DLD1 (cell line): ENCODE results near the gene MCM3AP.

Experiments
- in situ Hi-C: cut with HindIII; loops from 2 replicates; pipeline ENCODE4 v1.10.0; 2017; ENCODE audit warnings: low sequenced_read_pairs

The MCM3AP gene

DNA sequence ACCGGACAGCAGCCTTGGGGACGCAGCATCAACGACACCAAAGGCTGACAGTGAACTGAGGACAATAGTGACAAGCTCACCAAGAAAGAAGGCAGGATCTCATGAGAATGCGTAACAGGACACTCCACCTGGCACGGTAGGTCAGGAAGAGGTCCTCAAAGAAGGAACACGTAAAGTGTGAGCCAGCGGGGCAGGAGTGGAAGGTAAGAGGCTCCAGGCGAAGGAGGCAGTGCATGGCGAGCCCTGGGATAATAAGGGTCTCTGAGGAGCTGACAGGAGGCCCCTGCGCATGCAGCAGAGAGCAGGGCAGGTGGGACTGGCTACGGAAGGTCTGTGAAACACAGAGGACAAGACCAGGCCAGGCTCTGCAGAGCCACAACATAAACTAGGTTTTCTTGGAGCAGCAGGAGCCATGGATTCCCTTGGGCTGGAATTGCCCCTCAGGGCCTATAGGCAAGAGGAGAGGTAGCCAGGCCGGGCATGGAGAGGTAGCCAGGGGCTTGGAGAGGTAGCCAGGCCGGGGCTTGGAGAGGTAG lies 65.1 kb downstream of the MCM3AP start:
- in situ Hi-C loops, result no loop called here

- in situ Hi-C loops, result no loop called here
Measured at GRCh38 chr21:46219591-46220239, 65.7 kb downstream of the MCM3AP start.

DNA sequence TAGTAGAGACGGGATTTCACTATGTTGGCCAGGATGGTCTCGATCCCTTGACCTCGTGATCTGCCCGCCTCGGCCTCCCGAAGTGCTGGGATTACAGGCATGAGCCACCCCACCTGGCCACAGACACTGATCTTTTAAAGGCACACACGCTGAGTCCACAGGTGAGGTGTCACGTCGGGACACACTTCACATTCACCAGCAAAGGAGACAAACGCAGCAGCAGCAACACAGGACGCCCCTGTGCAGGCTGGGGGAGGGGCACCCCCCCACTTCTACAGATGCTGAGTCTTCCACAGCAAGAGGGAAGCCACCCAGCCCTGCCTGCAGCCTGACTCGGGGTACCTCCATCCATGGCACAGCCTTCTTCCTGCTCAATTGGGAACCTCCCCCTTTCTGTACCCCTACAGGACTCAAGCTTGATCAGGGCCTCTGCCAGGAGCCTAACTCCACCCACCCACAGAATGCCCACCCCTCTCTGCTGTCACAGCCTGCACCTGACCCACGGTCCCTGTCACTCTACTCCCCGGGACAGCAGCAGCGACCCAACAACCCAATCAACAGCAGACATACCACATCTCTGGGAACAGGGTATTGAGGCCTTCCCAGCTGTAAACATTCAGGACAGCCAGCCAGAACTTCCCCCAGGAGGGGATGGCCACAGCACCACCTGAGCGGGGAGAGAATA lies 66.4 kb downstream of the MCM3AP start:
- in situ Hi-C loops, result no loop called here

GRCh38 chr21:46217511-46218196 lies 67.8 kb downstream of the MCM3AP start:
- in situ Hi-C loops, result no loop called here

GRCh38 chr21:46216132-46216747 lies 69.2 kb downstream of the MCM3AP start:
- in situ Hi-C loops, result no loop called here

- in situ Hi-C loops, result no loop called here
Measured at GRCh38 chr21:46215436-46216131, 69.8 kb downstream of the MCM3AP start.

- in situ Hi-C loops, result no loop called here
Measured at GRCh38 chr21:46214478-46215340, 70.7 kb downstream of the MCM3AP start.

DNA sequence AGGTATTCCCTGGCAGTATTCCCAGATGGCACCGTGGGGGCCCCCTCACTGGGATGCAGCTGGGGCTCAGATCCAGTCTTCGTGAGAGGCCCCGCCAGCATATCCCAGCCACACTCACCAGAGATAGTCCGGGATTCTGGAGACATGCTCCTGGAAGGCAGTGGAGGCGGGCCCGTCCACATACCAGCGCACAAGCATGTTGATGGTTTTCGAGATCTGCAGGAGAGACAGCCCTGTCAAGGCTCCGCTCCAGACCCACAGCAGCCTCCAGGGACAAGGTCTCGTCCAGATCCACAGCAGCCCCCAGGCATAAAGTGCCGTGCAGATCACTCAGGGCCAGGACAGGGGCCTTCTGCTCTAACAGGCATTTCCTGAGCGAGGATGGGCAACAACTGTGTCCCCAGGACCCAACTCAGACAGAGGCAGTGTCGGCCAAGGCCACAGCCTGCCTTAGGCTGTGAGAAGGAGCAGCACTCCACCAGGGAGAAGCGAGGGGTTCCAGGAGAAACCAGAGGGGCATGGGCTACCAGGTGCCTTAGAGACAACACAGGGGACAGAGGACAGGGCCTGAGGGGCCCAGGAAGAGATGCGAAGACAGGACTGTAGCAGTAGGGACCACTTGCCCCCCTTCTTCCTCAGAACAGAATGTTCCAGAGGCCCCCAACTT lies 71.7 kb downstream of the MCM3AP start:
- in situ Hi-C loops, result no loop called here

GRCh38 chr21:46212721-46213484 lies 72.5 kb downstream of the MCM3AP start:
- in situ Hi-C loops, result no loop called here

GRCh38 chr21:46211786-46212720 lies 73.4 kb downstream of the MCM3AP start:
- in situ Hi-C loops, result no loop called here

GRCh38 chr21:46211376-46211775 lies 74.0 kb downstream of the MCM3AP start:
- in situ Hi-C loops, result no loop called here

- in situ Hi-C loops, result no loop called here
Measured at GRCh38 chr21:46210378-46211136, 74.9 kb downstream of the MCM3AP start.

GRCh38 chr21:46208761-46209721 lies 76.4 kb downstream of the MCM3AP start:
- in situ Hi-C loops, result no loop called here

DNA sequence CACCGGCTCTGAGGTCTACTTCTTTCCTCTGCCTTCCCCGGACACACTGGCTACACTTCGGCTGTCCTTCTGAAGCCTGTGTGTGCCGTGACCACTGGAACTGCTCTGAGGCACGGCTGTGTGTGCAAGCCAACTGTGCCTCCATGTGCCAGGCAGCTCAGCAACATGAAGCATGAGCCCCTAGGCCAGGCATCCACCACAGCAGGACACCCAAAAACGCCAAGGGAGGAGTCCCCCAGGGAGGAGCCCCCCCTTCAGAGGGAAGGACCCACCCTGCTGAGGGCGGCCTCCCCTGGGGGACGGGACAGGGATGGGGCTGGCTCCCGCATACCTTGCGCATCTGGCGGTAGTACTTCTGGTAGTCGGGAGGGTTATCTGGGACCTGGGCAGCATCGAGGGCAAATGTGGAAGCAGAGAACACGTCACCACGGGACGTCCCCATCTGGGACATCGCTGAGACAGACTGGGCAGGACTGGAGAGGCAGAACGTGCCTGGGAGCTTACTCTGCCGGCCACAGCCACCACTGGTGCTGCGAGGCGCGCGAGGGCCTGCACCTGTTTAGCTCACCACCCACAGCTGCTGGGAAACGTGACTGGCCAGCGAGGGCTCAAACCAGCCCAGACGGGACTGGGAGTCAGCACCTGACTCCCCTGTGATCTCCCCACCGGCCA lies 77.4 kb downstream of the MCM3AP start:
- in situ Hi-C loops, result no loop called here
